ENCODE data around the gene AHNAK. TPM values are rescaled to one million over a fixed set of nuclear protein-coding genes. Genes with fewer than 3 reads are reported as not detected.

AHNAK gene
- total and polyA plus RNA-seq, 2 of the 8 experiments (the other 6 are each of a cell fraction or from before 2014, with no cell fraction given), result 2.0 to 5.8 TPM

GRCh38 chr11:62445314-62445740, 101.3 kb downstream of the AHNAK start (continued):
- TF ChIP-seq, protein P1, sequence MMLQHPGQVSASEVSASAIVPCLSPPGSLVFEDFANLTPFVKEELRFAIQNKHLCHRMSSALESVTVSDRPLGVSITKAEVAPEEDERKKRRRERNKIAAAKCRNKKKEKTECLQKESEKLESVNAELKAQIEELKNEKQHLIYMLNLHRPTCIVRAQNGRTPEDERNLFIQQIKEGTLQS (IDR thresholded peaks at IDR 0.05; ENCODE audit: insufficient read depth, low read depth, low read length), result no peak
